ENCODE measurements around the gene ERMP1. TPM values are rescaled to one million over a fixed set of nuclear protein-coding genes. Genes with fewer than 3 reads are reported as not detected.
"Not testable (repeated sequence)": the region's sequence is repeated elsewhere in the genome, so short reads cannot be mapped to it uniquely, and the experiment has no call there.

ERMP1 gene, protein sequence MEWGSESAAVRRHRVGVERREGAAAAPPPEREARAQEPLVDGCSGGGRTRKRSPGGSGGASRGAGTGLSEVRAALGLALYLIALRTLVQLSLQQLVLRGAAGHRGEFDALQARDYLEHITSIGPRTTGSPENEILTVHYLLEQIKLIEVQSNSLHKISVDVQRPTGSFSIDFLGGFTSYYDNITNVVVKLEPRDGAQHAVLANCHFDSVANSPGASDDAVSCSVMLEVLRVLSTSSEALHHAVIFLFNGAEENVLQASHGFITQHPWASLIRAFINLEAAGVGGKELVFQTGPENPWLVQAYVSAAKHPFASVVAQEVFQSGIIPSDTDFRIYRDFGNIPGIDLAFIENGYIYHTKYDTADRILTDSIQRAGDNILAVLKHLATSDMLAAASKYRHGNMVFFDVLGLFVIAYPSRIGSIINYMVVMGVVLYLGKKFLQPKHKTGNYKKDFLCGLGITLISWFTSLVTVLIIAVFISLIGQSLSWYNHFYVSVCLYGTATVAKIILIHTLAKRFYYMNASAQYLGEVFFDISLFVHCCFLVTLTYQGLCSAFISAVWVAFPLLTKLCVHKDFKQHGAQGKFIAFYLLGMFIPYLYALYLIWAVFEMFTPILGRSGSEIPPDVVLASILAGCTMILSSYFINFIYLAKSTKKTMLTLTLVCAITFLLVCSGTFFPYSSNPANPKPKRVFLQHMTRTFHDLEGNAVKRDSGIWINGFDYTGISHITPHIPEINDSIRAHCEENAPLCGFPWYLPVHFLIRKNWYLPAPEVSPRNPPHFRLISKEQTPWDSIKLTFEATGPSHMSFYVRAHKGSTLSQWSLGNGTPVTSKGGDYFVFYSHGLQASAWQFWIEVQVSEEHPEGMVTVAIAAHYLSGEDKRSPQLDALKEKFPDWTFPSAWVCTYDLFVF
- 3.2 and 4.1 TPM in 2 replicates for total RNA-seq (2014; rRNA removed; shearing (Covaris generic))

DNA sequence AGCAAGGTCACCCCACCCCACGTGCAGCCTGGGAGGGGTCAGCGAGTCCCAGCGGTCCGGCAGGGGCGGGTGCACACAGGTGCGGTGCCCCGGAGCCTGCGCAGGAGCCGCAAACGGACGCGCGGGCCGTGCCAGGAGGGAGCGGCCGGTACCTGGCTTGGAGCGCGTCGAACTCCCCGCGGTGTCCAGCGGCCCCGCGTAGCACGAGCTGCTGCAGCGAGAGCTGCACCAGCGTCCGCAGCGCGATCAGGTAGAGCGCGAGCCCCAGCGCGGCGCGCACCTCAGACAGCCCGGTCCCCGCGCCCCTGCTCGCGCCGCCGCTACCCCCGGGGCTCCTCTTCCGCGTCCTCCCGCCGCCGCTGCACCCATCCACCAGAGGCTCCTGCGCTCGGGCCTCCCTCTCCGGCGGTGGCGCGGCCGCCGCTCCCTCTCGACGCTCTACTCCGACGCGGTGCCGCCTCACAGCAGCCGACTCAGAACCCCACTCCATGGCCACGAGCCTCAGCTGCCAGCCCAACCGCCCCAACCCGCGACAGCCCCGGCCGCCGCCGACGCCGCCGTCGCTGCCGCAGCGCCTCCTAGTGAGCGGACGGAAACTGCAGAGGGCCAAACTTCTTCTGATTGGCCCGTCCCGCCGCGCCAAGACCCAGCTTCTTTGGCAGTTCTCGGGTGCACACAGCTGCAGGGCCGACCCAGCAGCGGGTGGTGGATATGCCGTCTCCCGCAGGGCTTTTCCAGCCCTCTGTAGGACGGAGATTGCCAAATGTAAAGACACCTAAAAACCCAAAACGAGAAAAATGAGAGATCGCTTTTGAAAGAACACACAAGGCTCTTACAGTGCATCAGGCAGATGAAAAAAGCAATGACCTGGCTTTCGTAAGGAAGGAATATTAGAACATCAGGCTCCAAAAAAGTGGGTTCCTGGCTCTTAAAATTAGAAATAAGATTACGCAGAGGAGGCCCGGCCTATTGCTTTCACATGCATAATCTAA lies at the start of gene ERMP1:
Gene ERMP1, minus strand, starts transcription at position 580 of the 992 bp plus-strand sequence. Its CDS starts 90 bp downstream, at position 490.
- DNase-seq (ENCODE audit: low spot score): peak; percentile 54

DNA sequence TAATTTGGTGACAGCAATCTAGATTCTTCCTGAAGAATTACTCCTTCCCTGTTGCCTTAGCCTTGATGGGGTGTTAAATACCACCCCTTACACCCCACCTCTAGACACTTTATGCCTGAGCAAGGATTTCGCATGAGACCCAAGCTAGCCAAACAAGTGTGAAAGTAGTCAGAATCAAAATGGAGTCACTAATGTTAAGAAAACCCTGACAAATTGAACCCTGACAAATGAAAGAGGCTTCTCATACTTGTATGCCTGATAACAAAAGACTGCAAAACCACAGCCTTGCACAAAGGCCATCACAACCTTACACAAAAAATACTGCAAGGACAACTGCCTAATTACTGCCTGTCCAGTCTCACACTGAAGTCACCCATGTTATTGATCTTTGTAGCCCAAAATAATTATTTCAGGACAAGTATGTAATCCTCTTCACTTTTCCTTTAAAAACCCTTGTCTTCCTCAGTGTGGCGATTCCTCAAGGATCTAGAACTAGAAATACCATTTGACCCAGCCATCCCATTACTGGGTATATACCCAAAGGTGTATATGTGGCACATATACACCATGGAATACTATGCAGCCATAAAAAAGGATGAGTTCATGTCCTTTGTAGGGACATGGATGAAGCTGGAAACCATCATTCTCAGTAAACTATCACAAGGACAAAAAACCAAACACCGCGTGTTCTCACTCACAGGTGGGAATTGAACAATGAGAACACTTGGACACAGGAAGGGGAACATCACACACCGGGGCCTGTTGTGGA lies 49.5 kb upstream of the ERMP1 start:
- DNase-seq (ENCODE audit: low spot score): not testable (repeated sequence)

DNA sequence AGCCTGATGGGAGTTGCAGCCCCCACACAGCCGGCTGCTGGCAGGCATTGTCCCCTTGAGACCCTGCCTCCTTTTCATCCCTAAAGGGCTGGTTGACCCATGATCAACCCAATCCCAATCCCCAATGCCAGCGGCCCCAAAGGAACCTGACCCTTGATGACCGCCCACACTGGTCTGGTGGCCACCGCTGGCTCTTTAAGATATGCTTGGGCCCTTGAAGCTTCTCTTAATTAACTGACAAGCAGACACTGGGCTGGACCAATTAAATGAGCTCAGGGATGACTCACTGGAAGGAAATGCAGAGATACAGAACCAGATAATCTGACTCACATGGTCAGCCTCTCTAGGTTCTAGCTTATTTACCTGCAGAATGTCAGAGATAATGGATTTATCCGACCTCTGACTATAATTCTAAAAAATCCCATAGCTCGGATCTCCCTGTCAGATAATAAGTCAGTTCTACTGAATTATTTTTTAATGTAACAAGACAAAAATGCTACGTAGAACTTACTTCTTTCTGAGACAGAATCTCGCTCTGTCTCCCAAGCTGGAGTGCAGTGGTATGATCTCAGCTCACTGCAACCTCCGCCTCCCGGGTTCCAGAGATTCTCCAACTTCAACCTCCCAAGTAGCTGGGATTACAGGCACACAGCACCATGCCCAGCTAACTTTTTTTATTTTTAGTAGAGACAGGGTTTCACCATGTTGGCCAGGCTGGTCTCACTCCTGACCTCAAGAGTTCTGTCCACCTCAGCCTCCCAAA lies 46.7 kb upstream of the ERMP1 start:
- peak; percentile 95 for DNase-seq (ENCODE audit: low spot score)

DNA sequence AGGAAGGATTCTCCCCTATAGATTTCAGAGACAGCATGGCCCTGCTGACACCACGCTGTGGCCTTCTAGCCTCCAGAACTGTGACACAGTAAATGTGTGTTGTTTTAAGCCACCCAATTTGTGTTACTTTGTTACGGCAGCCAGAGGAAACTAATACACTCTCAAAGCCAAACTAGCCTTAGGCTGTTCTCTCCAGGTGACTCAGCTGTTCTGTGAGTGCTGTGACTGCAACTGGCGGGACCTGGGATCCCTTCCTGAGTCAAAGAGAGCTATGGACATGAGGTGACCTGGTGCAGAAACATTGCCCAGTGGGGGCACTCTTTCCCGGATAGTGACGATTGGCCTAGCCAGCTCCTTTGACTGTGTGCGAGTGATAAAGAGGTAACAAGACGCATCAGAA lies 43.8 kb upstream of the ERMP1 start:
- DNase-seq (ENCODE audit: low spot score): no peak

DNA sequence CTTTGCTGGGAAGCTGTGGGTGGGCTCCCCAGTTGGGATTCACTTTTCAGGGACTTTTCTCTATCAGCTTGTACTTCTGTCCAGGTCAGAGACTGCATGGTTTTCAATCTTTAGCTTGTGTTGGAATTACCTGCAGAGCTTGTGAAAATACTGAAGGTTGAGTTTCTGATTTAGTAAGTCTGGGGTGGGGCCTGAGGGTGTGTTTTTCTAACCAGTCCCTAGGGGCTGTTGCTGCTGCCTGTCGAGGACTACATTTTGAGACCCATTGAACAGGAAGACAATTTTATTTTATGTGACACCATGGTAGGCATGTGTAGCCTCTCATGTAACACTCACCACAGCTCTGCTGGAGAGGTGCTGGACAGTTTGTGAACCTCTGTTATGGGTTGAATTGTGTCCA lies 43.1 kb upstream of the ERMP1 start:
- no peak for DNase-seq (ENCODE audit: low spot score)

DNA sequence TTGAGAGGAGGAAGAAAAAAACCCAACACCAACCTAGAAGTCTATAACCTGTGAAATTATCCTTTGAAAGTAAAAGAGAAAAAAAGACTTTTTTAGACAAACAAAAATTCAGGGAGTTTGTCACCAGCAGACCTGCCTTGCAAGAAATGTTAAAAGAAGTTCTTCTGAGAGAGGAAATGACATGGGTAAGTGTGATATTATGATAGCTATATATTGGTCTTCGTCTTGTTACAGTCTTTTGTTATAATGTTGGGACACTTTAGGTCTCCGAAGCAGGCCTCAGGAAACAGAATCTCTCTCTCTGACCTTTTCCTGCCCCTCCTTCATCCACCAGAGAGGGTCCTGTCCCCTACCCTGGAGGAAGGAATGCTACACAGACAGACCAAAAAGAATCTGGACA lies 41.1 kb upstream of the ERMP1 start:
- DNase-seq (ENCODE audit: low spot score): no peak

DNA sequence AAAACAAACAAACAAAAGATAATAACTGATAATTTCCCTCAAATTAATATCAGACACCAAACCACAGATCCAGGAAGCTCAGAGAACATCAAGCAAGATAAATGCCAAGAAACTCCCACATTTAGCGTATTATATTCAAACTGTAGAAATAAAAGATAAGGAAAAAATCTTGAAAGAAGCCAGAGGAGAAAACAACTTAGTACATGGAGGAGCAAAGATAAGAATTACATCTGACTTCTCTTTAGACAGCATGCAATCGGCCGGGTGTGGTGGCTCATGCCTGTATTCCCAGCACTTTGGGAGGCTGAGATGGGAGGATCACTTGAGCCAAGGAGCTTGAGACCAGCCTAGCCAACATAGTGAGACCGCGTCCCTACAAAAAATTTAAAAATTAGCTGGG lies 40.5 kb upstream of the ERMP1 start:
- DNase-seq (ENCODE audit: low spot score): no peak

DNA sequence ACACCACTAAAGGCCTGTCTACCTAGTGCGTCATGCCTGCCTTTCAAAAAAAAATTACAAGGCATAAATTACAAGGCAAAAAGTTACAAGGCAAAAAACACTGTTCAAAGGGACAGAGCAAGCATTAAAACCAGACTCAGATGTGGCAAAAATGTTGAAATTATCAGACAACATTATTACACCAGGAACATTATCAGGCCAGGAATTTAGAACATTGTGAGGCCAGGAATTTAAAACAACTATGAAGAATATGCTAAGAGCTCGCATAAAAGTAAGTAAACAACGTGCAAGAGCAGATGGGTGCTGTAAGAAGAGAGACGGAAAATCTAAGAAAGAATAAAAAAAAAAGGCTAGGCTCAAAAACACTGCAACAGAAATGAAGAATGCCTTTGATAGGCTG lies 39.6 kb upstream of the ERMP1 start:
- DNase-seq (ENCODE audit: low spot score): no peak

DNA sequence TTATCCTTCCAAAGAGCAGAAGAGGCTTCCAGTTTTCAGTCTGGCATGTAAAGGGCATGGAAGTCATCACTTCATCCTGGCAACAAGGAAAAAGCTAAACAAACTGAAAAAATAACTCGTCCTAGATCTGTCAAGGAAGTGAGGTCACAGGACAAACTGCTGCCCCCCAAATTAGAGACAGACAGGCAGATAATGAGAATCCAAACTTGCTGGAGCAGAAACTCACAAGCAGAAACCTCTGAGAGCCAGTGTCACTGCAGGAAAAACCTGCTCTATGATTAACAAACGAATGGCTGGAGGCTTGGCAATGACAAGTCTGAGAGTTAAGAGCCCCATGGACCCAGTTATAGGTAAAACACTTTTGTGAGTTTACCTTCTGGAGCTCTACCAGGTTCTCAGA lies 38.9 kb upstream of the ERMP1 start:
- DNase-seq (ENCODE audit: low spot score): no peak

DNA sequence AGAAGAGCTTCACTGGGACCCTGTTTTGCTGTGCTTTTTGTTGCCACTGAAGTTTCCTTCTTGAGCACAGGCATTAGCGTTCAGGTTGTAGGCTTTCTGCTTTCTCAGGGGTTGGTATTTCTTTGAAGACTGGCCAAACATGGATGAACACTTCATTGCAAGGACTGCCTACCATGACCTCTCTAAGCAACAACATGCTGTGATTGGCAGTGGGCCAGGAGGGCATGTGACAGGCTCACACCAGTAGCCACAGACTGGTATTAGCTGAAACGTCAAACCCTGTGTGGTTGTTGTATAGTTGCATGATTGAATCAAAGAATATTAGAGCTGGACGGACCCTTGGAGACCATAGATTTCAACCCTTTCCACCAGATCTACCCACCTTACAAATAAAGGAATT lies 37.8 kb upstream of the ERMP1 start:
- no peak for DNase-seq (ENCODE audit: low spot score)

DNA sequence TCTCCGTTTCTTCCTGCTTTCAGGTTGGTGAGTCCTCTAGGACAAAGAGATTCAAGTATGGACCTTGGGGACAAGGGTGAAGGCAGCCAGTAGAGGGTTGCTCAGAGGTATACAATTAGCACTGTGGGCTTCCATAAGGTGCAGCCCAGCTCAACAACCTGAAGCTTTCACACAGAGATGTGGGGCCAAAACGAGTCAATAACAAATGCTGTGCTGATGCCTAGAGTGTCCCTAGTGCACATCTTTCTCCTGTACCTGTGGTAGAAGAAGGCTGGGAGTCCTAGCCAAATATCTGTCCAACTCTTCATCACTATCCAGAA lies 37.1 kb upstream of the ERMP1 start:
- no peak for DNase-seq (ENCODE audit: low spot score)

DNA sequence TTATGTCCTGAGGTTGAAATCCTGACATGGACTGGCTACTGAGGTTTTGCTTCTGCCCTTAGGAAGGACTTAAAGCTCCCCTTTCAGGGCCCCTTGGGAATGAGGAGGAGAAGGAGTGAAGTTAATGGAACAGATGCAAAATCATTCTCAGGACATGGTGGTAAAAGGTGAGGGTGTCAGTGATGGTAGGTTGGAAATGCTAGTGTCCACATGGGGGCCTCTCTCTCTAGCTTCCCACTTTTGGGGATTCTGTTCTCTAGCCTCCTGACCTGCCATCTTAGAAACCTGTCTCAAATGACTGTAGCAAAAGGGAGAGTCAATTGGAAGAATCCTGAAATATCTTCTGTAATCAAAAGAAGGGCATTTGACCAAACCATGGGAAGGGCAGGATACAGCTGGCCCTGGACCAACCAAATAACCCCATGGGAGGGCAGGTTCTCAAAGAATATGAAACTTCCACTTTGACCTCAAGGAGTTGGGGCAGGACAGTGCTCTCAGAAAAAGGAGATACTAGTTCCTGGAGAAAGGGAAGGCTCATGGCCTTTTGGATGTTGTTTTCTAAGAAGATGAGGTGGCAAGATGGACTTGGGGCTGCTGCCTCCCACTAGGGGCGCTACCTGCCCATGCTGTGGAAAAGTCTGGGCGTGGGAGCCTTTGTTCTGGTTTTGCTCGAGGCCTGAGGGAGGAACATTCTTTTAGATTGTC lies 36.5 kb upstream of the ERMP1 start:
- DNase-seq (ENCODE audit: low spot score): no peak

DNA sequence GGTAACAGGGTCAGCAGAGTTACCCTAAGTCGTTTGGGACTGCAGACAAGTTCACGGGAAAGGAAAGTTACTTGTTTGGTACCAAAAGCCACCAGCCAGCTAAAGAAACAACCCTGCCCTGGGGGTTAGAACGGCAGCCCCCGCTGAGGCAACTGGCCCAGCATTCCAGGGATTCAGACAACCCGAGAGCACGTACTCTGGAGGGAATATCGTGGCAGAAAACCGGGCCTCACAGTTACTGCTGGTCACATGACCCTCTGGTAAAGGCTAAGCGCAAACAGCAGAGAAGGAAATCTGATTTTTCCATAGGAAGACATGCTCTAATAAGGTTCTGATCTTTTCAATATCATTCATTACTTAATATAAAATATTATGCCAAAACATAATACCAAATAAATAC lies 35.3 kb upstream of the ERMP1 start:
- DNase-seq (ENCODE audit: low spot score): no peak

DNA sequence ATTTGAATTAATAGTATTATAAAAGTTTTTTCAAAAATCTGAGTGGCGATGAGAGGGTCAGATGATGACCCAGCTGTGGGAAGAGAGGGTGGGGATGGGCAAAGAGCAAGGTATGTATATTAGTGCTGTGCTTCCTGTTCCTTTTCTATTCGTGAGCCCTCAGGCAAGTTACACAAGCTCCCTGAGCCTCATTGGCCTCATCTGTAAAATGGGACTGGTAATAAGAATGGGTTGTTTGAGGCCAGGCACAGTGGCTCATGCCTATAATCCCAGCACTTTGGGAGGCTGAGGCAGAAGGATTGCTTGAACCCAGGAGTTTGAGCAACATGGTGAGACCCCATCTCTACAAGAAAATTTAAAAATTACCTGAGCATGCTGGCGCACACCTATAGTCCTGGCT lies 33.8 kb upstream of the ERMP1 start:
- DNase-seq (ENCODE audit: low spot score): no peak

DNA sequence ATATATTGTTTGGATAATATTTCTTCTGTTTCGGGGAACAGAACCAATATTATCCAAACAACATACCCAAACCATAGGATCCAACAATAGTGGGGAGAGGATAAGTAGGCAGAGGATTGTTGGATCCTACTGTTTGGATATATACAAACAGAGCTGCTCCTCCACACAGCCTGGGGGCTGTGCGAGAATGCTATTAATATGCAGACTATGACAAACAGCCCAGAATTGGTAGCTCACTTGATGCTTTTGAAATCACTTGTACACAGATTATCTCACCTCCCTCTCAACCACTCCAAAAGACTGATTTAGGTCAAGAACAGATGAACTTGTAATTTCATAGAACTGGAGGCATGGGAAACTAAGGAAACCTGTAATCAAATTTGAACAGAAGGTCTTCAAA lies 33.4 kb upstream of the ERMP1 start:
- DNase-seq (ENCODE audit: low spot score): no peak

DNA sequence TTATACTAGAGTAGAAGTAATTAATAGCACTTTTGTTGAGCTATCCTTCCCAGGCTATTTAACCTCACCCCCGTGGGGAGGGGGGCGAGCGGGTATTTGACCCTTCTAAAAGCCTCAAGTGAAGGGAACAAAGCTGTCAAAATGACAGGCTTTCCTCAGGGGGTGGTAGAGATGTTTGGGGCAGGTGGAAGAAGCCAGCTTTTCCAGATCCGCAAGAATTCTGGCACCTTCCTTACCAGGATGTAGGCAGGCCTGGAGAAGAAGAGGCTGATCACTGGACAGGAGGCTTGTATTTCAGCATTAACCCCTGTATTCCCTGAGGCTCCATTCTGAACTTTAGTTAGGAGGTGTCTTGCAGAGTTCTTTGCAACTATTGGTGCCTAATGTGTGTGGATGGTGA lies 31.5 kb upstream of the ERMP1 start:
- no peak for DNase-seq (ENCODE audit: low spot score)

DNA sequence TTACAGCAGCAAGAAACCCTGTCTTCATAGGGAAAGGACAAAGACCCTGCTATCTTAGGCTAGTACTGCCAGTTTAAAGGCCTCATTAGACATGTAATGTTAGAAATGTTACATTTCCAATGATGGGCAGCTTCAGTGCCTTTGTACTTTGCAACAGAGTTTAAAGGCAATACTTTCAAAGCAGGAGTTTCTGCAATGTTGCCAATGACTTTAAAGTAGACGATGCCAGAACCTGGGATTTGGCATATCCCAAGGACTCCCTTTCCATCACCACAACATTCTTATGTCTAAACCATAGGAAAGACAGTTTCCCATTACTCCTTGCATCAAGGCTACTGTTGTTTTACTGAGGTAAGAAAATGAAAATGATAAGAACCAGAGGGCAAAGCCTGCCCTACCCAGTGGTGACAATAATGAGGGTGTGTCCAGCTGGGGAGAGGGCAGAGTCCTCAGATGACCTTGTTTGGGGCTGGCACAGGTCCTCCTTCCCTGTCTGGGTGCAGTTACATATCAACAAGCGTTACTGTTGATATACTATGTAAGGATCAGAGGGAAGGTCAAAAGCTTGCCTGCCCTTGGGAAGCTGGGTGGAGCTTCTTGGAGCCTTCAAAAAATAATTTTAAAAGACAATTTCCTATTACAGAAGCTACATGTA lies 30.3 kb upstream of the ERMP1 start:
- DNase-seq (ENCODE audit: low spot score): no peak

DNA sequence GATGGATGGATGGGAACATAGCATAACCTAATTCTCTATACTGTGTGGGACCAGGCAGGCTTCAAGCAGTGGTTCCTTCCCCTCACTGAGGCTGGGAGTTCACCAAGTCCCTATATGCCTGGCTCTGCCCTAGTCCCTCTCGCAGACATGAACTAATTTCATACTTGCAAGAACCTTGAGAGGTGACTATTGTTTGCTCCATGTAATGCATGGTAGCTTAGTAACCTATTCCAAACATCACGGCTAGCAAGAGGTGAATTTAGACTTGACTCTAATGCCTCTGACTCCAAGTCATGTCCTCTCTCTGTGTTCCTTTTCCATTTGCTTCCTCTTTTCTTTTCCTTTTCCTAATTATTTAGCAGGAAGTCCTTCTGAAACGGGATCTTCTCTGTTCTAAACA lies 25.9 kb upstream of the ERMP1 start:
- no peak for DNase-seq (ENCODE audit: low spot score)

DNA sequence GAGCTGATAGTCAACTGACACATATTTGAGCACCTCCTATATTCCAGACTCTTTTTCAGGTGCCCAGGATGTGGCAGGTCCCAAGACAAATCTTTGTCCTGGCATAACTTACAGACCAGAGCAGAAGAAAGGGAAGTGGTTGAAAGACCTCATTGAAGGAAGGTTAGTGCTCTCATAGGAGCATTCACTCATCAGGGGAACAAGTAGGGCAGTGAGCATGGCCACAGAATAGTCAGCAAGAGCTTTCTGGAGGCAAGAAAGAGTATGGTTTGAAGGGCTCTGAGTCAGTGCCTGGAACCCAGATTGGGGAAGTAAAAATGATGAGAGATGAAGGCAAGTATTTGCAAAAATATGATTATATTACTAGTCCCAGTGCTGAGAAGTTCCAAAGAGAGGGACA lies 25.0 kb upstream of the ERMP1 start:
- DNase-seq (ENCODE audit: low spot score): no peak
